ENCODE data around the gene HOXD9. TPM values are rescaled to one million over a fixed set of nuclear protein-coding genes. Genes with fewer than 3 reads are reported as not detected.
A peak's percentile ranks its signal among the peaks of the same experiment; 100 is the strongest.

The HOXD9 gene
- total and polyA plus RNA-seq, 2 donors (not counting 3 experiments of a cell fraction or from before 2014, with no cell fraction given), result 1.9 to 3.5 TPM

DNA sequence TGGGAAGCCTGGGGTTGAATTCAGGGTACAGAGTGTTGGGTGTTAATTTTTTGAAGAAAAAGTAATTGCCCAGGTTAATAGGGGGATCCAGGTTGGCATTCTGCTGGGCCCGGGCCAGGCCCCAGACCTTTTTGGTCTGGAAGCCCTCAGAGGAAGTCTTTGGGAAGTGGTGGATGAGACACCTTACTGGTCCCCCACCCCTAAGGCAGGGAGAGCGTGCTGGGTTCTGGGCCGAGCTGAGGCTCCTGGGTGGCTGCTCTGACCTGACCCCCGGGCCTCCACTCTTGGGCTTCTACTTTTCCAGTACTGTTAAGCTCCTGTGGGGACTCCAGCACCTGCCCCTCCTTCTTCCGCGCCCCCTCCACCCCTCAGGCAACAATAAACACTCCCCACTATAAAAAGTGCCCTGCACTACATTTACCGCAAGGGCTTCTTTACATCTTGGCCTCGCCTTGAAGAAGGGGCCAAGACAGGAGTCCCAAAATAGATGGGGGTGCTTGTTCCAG is 33.8 kb downstream of the HOXD9 start:
- ChIA-PET POLR2A (no interaction called here), CTCF (interaction anchor here (1.5 to 4.1 kb wide), 4 partner anchors 12 to 495 kb away, joined by 3 to 25 read pairs (median 6); no protein-coding TSS in a partner anchor)
- peak; percentile 49 for FAIRE-seq
- H3K36me3 ChIP-seq (ENCODE audit: control insufficient read depth in 2 of 2, extremely low read depth in 1 of 2, insufficient read depth in 2 of 2, low read length in 2 of 2), result peaks cover 0 to 13% of the 10 kb centered on the region in 2 experiments
- no peak for DNase-seq (ENCODE audit: low read depth, low spot score)
- H3K4me1 ChIP-seq (ENCODE audit: control insufficient read depth, extremely low read depth, insufficient read depth, low read length), result no peaks in the 10 kb centered on the region
- no peaks in the 10 kb centered on the region for H4K20me1 ChIP-seq (replicated peaks; ENCODE audit: control insufficient read depth, extremely low read depth, insufficient read depth, low read length)
- no peak overlapping the region for H3K27ac ChIP-seq (ENCODE audit: insufficient read depth, low read depth, low read length)
- H3K27me3 ChIP-seq (ENCODE audit: control insufficient read depth in 2 of 2, insufficient read depth in 2 of 2, low read length in 2 of 2), result no peaks in the 10 kb centered on the region
- no peak overlapping the region for H3K4me3 ChIP-seq (replicated peaks in 1 of 3; ENCODE audit: insufficient read depth in 1 of 3, low read depth in 1 of 3, low read length in 3 of 3)
- H3K4me2 ChIP-seq (ENCODE audit: insufficient read depth, low read length), result peak overlapping the region; percentile 61
- intact Hi-C loops (cut with micrococcal nuclease) (no loop called here), dilution Hi-C loops (cut with MboI; ENCODE audit: extremely low pct_ligation_motif_present, low sequenced_read_pairs) (no loop called here)
- H2AFZ ChIP-seq (ENCODE audit: low read depth, low read length), result no peak overlapping the region
- no peaks in the 10 kb centered on the region for H3K9me3 ChIP-seq (replicated peaks; ENCODE audit: control insufficient read depth, insufficient read depth, low read length)
- no TSS peak for BruUV-seq (replicated peaks)
- TF ChIP-seq GATA2 (IDR thresholded peaks at IDR 0.05; ENCODE audit: insufficient read depth, insufficient read length, low read depth, low read length) (no peak), POLR2A (IDR thresholded peaks at IDR 0.05; ENCODE audit: low read depth, low read length) (no peak), POLR2AphosphoS5 (IDR thresholded peaks at IDR 0.05; ENCODE audit: insufficient read depth, low read depth, low read length) (no peak)
- H3K79me2 ChIP-seq (ENCODE audit: control insufficient read depth, insufficient read depth, low read length), result no peaks in the 10 kb centered on the region
- H3K9me1 ChIP-seq (replicated peaks; ENCODE audit: control insufficient read depth, extremely low read depth, insufficient read depth, low read length), result no peaks in the 10 kb centered on the region
- H3K9ac ChIP-seq (replicated peaks; ENCODE audit: extremely low read depth, insufficient read depth, low read length), result no peak overlapping the region

DNA sequence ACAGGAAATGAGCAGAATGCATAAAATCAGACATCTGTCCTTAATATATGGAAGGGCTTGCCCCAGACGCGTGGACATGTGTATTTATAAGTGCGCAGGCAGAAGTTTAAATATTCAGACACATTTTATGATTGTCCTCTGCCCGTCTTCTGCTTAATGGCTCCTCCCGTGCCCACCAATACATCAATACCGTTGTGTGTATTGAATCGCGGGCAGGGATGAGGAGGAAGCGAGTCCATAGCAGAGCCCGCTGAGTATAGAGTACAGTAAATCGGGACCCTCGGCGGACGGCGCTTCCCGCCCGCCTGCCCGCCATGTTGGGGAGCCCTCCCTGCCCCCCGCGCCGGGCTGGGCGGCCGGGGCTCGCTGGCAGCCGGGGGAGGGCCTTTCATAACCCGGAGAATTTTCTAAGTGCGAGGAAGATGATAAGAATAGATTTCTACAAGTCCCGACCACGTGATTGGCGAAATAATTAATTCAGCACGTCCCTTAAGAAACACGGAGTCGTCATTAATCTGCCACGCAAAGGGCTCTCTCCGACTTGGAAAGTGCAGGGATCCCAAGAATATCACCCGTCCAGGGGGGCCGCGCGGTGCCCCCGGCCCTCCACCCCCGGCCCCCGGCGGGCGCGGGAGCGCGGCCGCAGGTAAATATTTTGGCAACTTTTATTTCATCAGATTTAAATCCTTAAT is 34.4 kb downstream of the HOXD9 start, which contains the start of gene HOXD3:
Gene HOXD3 (plus strand): TSS at position 501 of the 692 bp plus-strand sequence. CDS start 11,808 bp downstream, outside the sequence.
- no TSS peak for BruUV-seq (replicated peaks)
- Histone ChIP-seq H2AFZ (ENCODE audit: low read depth, low read length) (peak within 1 kb of the TSS; percentile 42), H3K9ac (replicated peaks; ENCODE audit: extremely low read depth, insufficient read depth, low read length) (peak within 1 kb of the TSS; percentile 29), H3K9me1 (replicated peaks; ENCODE audit: control insufficient read depth, extremely low read depth, insufficient read depth, low read length) (no peaks in the 10 kb centered on the region), H3K4me1 (ENCODE audit: control insufficient read depth, extremely low read depth, insufficient read depth, low read length) (no peaks in the 10 kb centered on the region), H3K4me3 (replicated peaks in 1 of 3; ENCODE audit: insufficient read depth in 1 of 3, low read depth in 1 of 3, low read length in 3 of 3) (peak within 1 kb of the TSS; percentile 19 to 48 (median 21)), H3K79me2 (ENCODE audit: control insufficient read depth, insufficient read depth, low read length) (no peaks in the 10 kb centered on the region), H3K4me2 (ENCODE audit: insufficient read depth, low read length) (peak within 1 kb of the TSS; percentile 61), H3K27me3 (ENCODE audit: control insufficient read depth in 2 of 2, insufficient read depth in 2 of 2, low read length in 2 of 2) (no peaks in the 10 kb centered on the region), H3K36me3 (ENCODE audit: control insufficient read depth in 2 of 2, extremely low read depth in 1 of 2, insufficient read depth in 2 of 2, low read length in 2 of 2) (peaks cover 0 to 13% of the 10 kb centered on the region in 2 experiments), H3K27ac (ENCODE audit: insufficient read depth, low read depth, low read length) (no peak within 1 kb of the TSS), H4K20me1 (replicated peaks; ENCODE audit: control insufficient read depth, extremely low read depth, insufficient read depth, low read length) (no peaks in the 10 kb centered on the region), H3K9me3 (replicated peaks; ENCODE audit: control insufficient read depth, insufficient read depth, low read length) (no peaks in the 10 kb centered on the region)
- CTCF ChIA-PET, result interaction anchor here (1.3 to 4.1 kb wide), 3 partner anchors 16 to 298 kb away, joined by 3 to 25 read pairs (median 6); no protein-coding TSS in a partner anchor
- POLR2A ChIA-PET, result no interaction called here
- FAIRE-seq (peak; percentile 35), DNase-seq (ENCODE audit: low read depth, low spot score) (peak; percentile 25)
- dilution Hi-C loops (cut with MboI; ENCODE audit: extremely low pct_ligation_motif_present, low sequenced_read_pairs), result no loop called here
- intact Hi-C loops (cut with micrococcal nuclease), result no loop called here
- TF ChIP-seq POLR2AphosphoS5 (IDR thresholded peaks at IDR 0.05; ENCODE audit: insufficient read depth, low read depth, low read length), result no peak
- no peak for TF ChIP-seq FOS (IDR thresholded peaks at IDR 0.05; ENCODE audit: borderline replicate concordance, insufficient read depth, low read length)
- TF ChIP-seq POLR2A (IDR thresholded peaks at IDR 0.05; ENCODE audit: low read depth, low read length), result no peak
- no peak for TF ChIP-seq EZH2 (IDR thresholded peaks at IDR 0.05; ENCODE audit: borderline replicate concordance, low read depth, low read length, severe bottlenecking)
- TF ChIP-seq JUN (IDR thresholded peaks at IDR 0.05; ENCODE audit: borderline replicate concordance, insufficient read depth, insufficient read length, low read depth), result no peak
- TF ChIP-seq, protein P1, sequence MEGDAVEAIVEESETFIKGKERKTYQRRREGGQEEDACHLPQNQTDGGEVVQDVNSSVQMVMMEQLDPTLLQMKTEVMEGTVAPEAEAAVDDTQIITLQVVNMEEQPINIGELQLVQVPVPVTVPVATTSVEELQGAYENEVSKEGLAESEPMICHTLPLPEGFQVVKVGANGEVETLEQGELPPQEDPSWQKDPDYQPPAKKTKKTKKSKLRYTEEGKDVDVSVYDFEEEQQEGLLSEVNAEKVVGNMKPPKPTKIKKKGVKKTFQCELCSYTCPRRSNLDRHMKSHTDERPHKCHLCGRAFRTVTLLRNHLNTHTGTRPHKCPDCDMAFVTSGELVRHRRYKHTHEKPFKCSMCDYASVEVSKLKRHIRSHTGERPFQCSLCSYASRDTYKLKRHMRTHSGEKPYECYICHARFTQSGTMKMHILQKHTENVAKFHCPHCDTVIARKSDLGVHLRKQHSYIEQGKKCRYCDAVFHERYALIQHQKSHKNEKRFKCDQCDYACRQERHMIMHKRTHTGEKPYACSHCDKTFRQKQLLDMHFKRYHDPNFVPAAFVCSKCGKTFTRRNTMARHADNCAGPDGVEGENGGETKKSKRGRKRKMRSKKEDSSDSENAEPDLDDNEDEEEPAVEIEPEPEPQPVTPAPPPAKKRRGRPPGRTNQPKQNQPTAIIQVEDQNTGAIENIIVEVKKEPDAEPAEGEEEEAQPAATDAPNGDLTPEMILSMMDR (IDR thresholded peaks at IDR 0.05; ENCODE audit: extremely low read depth in 1 of 2, insufficient read depth in 1 of 2, low read depth in 1 of 2, low read length in 2 of 2), result no peak
- TF ChIP-seq MYC (IDR thresholded peaks at IDR 0.05; ENCODE audit: low read depth, low read length), result no peak
- TF ChIP-seq, protein P2, sequence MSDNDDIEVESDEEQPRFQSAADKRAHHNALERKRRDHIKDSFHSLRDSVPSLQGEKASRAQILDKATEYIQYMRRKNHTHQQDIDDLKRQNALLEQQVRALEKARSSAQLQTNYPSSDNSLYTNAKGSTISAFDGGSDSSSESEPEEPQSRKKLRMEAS (IDR thresholded peaks at IDR 0.05; ENCODE audit: insufficient read depth, insufficient read length), result no peak

Measured in endothelial cell of umbilical vein (primary cell).